VCaP (cell line): Measurements from ENCODE around the gene SLC25A17.
"Not testable (repeated sequence)": the region's sequence is repeated elsewhere in the genome, so short reads cannot be mapped to it uniquely, and the experiment has no call there.

ENCODE experiments used
- H3K27ac ChIP-seq: fragments of 450-650 bp; 2 replicates; pipeline ENCODE4 v1.5.1; 2017
- CTCF ChIP-seq: fragments of 450-650 bp; conservative IDR thresholded peaks from 2 replicates; pipeline ENCODE4 v1.5.1; 2017; ENCODE audit warnings: mild to moderate bottlenecking, moderate library complexity

Gene SLC25A17

DNA sequence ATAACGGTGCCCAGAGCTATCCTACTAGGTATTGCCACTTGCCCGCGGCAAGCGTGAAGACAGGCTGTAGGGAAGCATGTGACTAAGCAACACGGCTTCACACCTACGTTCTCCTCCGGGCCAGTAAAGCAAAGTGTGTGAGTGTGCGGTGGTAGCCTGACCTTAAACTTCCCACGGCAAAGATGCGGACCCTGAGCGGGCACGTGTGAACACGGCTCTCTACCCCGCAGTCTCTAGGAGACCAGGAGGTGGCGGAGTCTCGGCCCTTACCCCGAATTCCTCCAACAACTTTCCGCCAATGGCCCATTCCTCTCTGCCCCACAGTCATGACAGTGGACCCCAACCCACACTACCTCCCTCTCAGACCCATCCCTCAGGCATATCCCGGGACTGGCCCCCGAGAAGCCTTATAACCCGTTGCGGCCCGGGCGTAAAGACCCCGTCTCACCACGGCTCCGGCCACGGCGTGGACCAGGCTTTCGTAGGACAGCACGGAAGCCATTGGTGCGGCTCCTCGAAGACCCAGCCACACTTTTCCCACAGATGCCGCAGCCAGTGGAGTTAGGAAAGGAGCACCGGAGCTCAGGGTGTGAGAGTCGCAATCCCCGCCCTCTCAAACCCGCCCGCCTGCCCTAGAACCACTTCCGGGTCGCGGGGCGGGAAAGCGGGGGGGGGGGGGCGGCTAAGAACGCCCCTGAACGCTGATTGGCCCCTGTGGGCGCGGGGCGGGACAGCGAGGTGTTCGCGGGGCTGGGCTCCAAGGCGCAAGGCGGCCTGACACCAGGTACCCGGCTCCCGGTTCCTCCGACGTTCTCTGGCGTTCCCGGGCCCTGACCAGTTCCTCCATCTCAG is at the start of gene SLC25A17:
Gene SLC25A17 (minus strand): TSS at position 600 of the 852 bp plus-strand sequence. CDS start 98 bp downstream, at position 502.
- H3K27ac ChIP-seq: peak within 1 kb of the TSS; percentile 82
- peak; percentile 49 for TF ChIP-seq CTCF

DNA sequence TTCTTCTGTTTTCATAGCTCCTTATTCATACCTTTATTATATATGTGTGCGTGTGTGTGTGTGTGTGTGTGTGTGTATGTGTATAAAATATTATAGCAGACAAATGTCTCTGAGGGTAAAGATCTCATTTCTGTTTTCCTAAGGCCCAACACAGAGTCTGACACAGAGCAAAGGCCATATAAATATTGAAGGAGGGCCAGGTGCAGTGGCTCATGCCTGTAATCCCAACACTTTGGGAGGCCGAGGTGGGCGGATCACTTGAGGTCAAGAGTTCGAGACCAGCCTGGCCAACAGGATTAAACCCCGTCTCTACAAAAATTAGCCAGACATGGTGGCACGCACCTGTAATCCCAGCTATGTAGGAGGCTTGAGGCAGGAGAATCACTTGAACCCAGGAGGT is 49.2 kb upstream of the SLC25A17 start:
- H3K27ac ChIP-seq: not testable (repeated sequence)

- no peak overlapping the region for H3K27ac ChIP-seq
- no peak for TF ChIP-seq CTCF
Observed at GRCh38 chr22:40867109-40867508, 48.0 kb upstream of the SLC25A17 start.

- no peak for TF ChIP-seq CTCF
- no peak overlapping the region for H3K27ac ChIP-seq
Observed at GRCh38 chr22:40862537-40862936, 43.4 kb upstream of the SLC25A17 start.

DNA sequence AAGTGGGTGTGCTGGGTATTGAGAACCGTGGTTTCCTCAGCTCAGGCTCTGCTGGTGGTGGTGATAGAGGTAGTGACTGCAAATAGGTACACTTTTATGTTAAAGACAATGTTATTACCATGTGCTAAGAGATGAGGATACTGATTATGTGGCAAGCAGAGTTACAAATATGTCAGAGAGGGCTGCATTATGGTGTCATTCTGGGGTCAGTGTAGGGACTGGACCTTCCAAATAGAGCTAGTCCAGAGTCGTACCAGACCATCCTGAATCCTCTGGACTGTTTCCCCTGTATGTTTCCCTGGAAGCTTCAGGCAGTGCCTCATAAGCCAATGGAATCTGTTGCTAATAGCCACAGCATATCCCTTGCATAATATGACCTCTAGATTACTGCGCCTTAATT is 42.9 kb upstream of the SLC25A17 start, which contains the start of gene DNAJB7:
Gene DNAJB7 (minus strand): TSS at position 101 of the 400 bp plus-strand sequence. CDS start 119 bp downstream, outside the sequence.
- TF ChIP-seq CTCF: no peak

GRCh38 chr22:40857309-40857855 is 38.2 kb upstream of the SLC25A17 start:
- H3K27ac ChIP-seq: peak overlapping the region; percentile 98
- no peak for TF ChIP-seq CTCF

More for the DNA sequence above, 42.9 kb upstream of the SLC25A17 start, which contains the start of gene DNAJB7:
- no peak within 1 kb of the TSS for H3K27ac ChIP-seq

GRCh38 chr22:40856513-40857308 is 37.6 kb upstream of the SLC25A17 start, which contains the start of the genes ST13 and XPNPEP3:
TSS of gene ST13 (minus strand) at chr22:40856639. CDS start at chr22:40856540, 99 bp downstream.
TSS of gene XPNPEP3 (plus strand) at chr22:40857148. CDS start at chr22:40857182, 34 bp downstream.
- TF ChIP-seq CTCF: no peak
- peak within 1 kb of the TSS; percentile 98 for H3K27ac ChIP-seq
